NCI-H1092 treated with DMSO at 0.1 percent for 48 hours (cell line): ENCODE data around the gene DDX52.
"Not testable (repeated sequence)": the region's sequence is repeated elsewhere in the genome, so short reads cannot be mapped to it uniquely, and the experiment has no call there.

Experiments
- DNase-seq: peaks from one replicate; lab custom pipeline; 2025; lab: John Stamatoyannopoulos, UW

DDX52 gene

GRCh38 chr17:37650419-37651003 lies 7.3 kb upstream of the DDX52 start:
- peak; percentile 29 for DNase-seq

- no peak for DNase-seq
Observed at GRCh38 chr17:37648555-37648954, 5.3 kb upstream of the DDX52 start.

GRCh38 chr17:37647856-37648255 lies 4.6 kb upstream of the DDX52 start:
- DNase-seq = no peak

GRCh38 chr17:37643869-37644268 lies 623 bp upstream of the DDX52 start:
- no peak for DNase-seq

- no peak for DNase-seq
Observed at GRCh38 chr17:37642681-37643080, 565 bp downstream of the DDX52 start.

GRCh38 chr17:37640015-37640414 lies 3.2 kb downstream of the DDX52 start:
- no peak for DNase-seq

GRCh38 chr17:37637956-37638355 lies 5.3 kb downstream of the DDX52 start:
- DNase-seq = no peak

GRCh38 chr17:37616430-37616829 lies 26.8 kb downstream of the DDX52 start:
- DNase-seq = not testable (repeated sequence)

- DNase-seq = no peak
Observed at GRCh38 chr17:37614823-37615222, 28.4 kb downstream of the DDX52 start.

- no peak for DNase-seq
Observed at GRCh38 chr17:37614391-37614790, 28.9 kb downstream of the DDX52 start.

GRCh38 chr17:37610971-37611370 lies 32.3 kb downstream of the DDX52 start:
- DNase-seq = no peak

- DNase-seq = not testable (repeated sequence)
Observed at GRCh38 chr17:37610041-37610420, 33.2 kb downstream of the DDX52 start.

- peak; percentile 96 for DNase-seq
Observed at GRCh38 chr17:37609170-37610040, 33.8 kb downstream of the DDX52 start, which contains the start of gene SYNRG. Gene SYNRG (minus strand): TSS chr17:37609418. CDS start chr17:37609355, 63 bp downstream.

- peak; percentile 87 for DNase-seq
Observed at GRCh38 chr17:37608351-37609169, 34.7 kb downstream of the DDX52 start.

GRCh38 chr17:37607637-37608331 lies 35.5 kb downstream of the DDX52 start:
- no peak for DNase-seq

GRCh38 chr17:37605813-37606505 lies 37.3 kb downstream of the DDX52 start:
- no peak for DNase-seq

GRCh38 chr17:37605081-37605480 lies 38.2 kb downstream of the DDX52 start:
- no peak for DNase-seq

- DNase-seq = no peak
Observed at GRCh38 chr17:37604556-37604955, 38.7 kb downstream of the DDX52 start.

- DNase-seq = no peak
Observed at GRCh38 chr17:37598145-37598544, 45.1 kb downstream of the DDX52 start.

GRCh38 chr17:37592291-37592690 lies 51.0 kb downstream of the DDX52 start:
- no peak for DNase-seq

- no peak for DNase-seq
Observed at GRCh38 chr17:37585066-37585465, 58.2 kb downstream of the DDX52 start.
